ENCODE data around the gene CASP2.

- TF ChIP-seq CTCF (IDR thresholded peaks at IDR 0.05) (no peak), POLR2A (IDR thresholded peaks at IDR 0.05) (no peak)
These were observed 67.6 kb downstream of the CASP2 start for GRCh38 chr7:143355450-143356385.
